HK-2 (cell line): Measurements from ENCODE around the gene BET1.

Experiments used
- DNase-seq: peaks from one replicate; pipeline ENCODE4 v3.0.0-alpha.2; 2018; ENCODE audit not compliant: unreplicated experiment

Gene BET1

GRCh38 chr7:94012746-94013145, 8.6 kb upstream of the BET1 start:
- DNase-seq = no peak

GRCh38 chr7:94011714-94012353, 7.7 kb upstream of the BET1 start:
- no peak for DNase-seq

- DNase-seq = peak; percentile 75
These were observed 4.4 kb upstream of the BET1 start for GRCh38 chr7:94008537-94008936.

DNA sequence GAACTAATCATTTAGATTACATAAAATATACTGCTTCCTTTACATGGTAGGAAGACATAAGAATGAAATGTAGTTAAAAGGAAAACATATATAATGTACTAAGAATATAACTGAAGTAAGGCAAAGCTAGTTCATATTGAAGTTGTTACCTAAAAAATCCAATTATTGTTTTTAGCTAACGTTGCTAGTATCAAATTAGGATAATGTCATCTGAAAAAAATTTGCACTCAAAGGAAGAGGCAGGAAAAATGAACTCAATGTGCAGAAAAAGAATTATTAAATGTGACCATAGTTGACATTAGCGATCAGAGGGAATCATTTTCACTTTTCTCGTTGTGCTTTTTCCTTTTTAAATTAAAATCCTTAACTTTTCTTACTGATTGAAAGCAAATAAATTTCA, 1.6 kb upstream of the BET1 start:
- DNase-seq = no peak

GRCh38 chr7:94003446-94004023, 620 bp downstream of the BET1 start:
- DNase-seq = no peak

DNA sequence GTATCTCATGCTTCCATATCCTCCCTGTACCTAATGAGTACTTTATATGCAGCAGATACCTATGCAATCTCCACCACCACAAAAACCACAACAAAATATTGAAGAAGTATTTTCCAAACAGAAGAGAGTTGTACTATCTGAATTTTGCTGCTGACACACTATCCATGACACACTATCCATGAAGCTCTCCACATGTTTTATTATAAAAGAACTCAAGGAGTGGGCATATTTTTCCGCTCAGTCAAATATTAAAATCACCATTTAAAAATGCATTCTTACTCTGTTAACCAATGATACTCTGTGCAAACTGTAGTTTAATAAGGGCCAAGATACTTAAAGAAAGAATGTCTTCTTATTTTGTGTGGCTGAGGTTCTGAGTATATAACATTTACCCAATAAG, 2.8 kb downstream of the BET1 start:
- no peak for DNase-seq

- no peak for DNase-seq
These were observed 6.3 kb downstream of the BET1 start for GRCh38 chr7:93997868-93998267.

DNA sequence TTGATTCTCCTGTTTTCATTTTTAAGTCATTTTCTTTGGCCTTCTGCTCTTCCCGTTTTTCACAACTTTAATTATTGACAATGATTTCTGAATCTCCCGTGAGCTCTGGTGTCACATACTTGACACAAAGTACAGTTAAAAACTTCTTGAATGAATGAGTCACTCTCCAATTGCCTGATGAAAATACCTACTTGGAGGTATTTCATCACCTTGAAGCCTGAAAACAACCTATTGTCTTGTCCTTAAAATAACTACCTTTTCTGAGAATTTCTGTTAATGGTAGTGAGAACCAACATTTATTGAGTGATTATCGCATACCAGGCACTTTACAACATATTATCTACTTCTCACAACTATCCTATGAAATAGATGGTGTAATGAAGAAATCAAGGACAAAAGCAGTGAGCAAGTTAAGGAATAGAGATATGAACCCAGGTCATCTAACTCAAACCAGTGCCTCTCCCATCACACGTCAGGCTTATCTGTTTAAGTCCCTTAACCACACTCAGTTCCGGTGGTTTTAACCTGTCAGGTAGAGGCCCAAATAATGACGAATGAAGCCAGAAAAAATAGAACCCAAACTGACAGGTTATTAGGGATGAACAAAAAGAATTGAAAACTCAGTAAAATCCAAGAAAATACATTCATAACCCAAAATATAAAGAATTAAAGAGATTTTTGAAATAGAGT, 11.6 kb downstream of the BET1 start:
- no peak for DNase-seq

- DNase-seq = no peak
These were observed 16.9 kb downstream of the BET1 start for GRCh38 chr7:93987297-93987696.

DNA sequence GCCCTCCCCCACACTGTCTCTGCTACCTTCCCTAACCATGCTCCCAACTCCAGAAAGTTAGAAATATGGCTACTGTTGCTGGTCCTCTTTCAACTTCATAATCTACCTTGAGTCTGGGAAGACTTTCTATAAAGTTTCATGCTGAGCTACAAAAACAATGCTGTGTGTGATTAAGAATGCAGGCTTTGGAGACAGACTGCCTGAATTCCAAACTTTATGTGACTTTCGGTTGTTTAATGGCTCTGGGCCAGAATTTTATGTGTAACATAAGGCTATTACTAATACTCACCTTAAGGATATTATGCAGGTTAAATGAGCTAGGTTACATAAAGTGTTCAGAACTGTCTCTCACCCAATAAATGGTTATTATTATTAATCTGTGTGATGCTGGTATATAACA, 19.1 kb downstream of the BET1 start:
- DNase-seq = no peak

GRCh38 chr7:93984024-93984423, 20.1 kb downstream of the BET1 start:
- no peak for DNase-seq

DNA sequence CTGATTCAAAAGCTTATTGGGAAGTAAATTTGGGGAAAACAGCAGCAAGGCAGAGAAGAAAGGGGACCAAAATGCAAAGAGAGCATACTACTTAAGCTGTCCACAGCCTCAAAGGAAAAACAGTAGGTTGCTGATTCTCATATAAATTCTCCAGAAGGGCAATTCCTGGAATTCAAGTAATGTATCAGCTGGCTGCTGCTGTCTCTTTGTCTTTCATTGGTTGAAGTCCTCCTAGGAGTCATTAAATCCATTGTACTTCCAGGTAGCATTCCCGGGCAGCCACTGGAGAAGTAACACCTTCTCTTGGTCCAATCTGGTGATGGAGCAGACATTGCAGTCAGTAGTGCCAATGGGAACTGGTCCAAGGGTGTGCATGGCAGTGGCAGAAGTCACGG, 22.7 kb downstream of the BET1 start:
- DNase-seq = no peak

- DNase-seq = no peak
These were observed 23.2 kb downstream of the BET1 start for GRCh38 chr7:93980744-93981479.

DNA sequence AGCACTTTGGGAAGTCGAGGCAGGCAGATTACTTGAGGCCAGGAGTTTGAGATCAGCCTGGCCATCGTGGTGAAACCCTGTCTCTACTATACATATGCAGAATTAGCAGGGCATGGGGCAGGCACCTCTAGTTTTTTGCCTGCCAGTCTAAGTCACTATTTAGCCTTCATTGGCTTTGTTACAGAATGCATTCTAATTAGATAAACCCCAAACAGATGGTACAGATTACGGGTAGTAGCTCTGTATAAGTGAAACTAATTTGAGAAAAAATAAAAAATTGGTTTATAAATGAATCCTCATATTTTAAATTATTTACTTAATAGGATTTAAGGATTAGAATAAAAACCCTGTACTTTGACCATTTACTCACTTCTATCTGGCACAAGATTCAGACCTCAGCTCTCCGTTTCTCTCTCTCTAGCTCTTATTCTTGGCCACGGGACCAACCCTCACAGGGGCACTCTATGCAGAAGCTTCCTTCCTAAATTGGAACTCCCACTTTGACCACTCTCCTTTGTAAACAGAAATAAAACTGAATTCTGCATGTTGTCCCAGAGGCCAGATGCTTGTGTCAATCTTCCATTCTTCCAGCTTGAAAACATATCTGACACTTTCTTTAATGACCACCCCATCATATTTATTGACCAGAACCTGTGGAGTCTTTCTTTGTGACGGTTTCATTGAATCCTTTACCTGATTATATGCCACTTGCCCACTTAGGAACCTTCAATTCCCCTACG, 26.8 kb downstream of the BET1 start:
- DNase-seq = no peak

DNA sequence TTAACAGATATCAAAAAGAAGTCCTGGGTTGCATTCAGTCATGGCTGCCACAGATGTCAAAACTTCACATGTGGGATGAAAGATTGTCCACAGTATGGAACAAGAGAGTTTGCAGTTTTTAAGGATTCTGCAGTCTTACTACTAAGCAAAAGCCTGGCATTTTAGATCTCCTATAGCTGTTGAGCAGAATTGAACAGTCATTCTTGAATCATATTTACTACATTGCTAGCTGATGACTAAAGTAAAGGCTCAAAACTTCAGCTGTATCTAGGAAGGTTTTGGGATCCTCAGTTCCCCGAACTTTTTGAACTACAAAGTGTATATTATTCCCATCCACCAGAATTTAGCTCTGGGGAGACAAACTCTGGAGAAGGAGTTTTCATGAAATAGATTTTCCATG, 31.0 kb downstream of the BET1 start:
- no peak for DNase-seq

DNA sequence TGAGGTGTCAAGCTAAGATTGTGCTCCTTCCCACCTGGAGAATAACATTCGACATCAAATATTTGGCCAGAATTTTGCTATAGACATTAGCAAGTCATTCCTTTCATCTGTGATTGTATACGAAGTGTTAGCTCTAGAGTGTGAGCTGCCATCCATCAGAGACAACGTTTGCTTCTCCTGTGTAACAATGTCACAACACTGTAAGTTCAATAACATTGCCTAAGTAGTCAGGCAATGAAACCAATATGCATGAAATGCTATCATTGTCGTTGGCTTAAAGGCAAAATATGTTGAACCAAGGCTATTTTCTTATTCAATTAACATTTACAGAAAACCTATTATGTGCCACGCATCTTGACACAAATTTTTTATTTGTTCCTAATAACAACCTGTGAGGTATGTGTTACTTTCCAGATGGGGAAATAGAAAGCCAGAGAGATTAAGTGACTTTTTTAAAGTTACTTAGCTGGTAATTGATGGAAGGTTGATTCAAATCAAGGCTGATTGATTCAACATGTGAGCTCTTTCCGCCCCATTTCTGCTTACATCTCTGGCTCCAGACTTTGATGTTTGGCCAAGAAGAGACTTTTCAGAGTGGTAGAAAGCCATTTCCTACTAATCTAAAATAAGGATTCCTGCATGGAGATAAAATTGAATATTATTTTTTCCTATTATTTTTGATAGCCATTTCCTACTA, 32.0 kb downstream of the BET1 start:
- no peak for DNase-seq

DNA sequence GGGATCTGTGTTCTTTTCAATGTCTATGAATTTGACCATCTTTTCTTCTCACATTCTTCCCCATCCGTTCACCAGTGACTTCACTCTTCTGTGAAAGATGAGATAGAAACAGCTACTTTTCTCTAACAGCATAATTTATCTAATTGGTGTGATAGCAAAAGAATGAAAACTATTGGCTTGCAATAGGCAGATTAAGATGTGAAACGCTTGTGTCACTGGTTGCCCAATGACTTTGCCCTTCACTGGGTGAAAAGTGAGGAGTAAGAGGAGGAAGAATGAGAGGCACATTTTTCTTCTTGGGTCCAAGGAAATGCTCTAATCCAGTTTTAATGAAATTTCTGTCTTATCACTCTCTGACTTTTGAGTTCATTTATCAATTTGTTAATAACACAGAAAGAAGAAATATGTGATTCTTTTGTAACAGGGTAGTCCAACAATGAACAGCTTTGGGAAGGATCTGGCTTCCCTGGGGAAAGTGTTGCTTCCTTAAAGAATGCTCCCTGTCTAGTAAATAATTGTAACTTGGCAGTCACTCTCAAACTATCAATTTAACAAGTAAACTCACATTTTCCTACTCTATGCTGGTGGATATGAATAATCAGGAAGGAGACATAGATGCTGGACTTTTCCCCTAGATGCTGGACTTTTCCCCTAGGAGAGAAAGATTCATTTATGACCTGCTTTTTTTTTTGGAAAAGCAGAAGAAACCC, 35.1 kb downstream of the BET1 start:
- no peak for DNase-seq

- DNase-seq = no peak
These were observed 39.3 kb downstream of the BET1 start for GRCh38 chr7:93964813-93965212.

DNA sequence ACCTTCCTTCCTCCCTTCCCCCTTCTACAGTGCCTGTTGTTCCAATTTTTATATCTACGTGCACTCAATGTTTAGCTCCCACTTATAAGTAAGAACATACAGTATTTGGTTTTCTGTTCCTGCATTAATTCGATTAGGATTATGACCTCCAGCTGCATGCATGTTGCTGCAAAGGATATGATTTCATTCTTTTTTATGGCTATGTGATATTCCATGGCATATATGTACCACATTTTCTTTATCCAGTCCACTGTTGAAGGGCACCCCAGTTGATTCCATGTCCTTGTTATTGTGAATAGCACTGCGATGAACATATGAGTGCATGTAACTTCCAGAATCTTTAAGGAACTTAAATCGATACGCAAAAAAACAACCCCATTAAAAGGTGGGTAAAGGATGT, 39.9 kb downstream of the BET1 start:
- DNase-seq = no peak

DNA sequence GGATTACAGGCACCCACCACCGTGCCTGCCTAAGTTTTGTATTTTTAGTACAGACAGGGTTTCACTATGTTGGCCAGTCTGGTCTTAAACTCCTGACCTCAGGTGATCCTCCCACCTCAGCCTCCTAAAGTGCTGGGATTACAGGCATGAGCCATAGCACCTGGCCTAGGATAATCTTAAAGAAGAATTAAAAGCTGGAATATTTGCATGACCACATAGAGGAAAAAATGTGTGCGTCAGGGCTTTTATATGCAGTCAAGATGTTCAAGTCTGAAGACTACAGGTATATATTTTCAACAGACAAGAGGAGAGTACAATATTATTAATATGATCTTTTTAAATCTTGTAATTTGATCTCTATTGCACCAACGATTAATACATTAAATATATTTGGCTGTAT, 43.2 kb downstream of the BET1 start:
- no peak for DNase-seq

- DNase-seq = no peak
These were observed 45.5 kb downstream of the BET1 start for GRCh38 chr7:93958651-93959050.
